LNCaP clone FGC (cell line): ENCODE results near the gene RADIL.

Experiments
- DNase-seq: peaks from one replicate; pipeline ENCODE4 v3.0.0-alpha.2; 2011; ENCODE audit warnings: low read depth
- H3K4me3 ChIP-seq: 2 replicates; pipeline ENCODE4 v1.5.1; 2011; ENCODE audit warnings: mild to moderate bottlenecking, low read depth, low read length, control low read depth
- TF ChIP-seq, protein P1 (sequence below): IDR thresholded peaks from 2 replicates; pipeline ENCODE4 v1.5.1; 2012; ENCODE audit warnings: mild to moderate bottlenecking; ENCODE audit not compliant: control insufficient read depth, insufficient read depth; ENCODE audit errors: extremely low read depth

The RADIL gene

DNA sequence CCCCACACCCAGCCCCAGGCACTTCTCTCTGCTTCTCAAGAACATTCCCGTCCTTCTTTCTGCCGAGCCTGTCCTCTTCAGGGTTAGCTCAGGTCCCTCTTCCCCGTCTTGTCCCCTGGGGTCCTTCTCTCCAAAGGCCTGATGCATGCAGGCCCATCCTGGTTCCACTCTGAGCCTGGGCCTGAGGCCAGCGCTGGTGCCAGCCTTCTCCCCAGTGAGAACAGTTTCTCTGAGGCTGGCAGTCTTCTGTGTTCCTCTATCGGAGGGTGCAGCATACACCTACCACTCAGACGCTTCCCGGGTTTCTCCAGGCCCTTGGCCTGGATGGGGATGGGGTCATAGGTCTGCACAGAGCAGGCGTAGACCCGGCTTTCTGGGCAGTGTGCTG is 93.4 kb downstream of the RADIL start:
- TF ChIP-seq, protein P1, sequence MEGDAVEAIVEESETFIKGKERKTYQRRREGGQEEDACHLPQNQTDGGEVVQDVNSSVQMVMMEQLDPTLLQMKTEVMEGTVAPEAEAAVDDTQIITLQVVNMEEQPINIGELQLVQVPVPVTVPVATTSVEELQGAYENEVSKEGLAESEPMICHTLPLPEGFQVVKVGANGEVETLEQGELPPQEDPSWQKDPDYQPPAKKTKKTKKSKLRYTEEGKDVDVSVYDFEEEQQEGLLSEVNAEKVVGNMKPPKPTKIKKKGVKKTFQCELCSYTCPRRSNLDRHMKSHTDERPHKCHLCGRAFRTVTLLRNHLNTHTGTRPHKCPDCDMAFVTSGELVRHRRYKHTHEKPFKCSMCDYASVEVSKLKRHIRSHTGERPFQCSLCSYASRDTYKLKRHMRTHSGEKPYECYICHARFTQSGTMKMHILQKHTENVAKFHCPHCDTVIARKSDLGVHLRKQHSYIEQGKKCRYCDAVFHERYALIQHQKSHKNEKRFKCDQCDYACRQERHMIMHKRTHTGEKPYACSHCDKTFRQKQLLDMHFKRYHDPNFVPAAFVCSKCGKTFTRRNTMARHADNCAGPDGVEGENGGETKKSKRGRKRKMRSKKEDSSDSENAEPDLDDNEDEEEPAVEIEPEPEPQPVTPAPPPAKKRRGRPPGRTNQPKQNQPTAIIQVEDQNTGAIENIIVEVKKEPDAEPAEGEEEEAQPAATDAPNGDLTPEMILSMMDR, result no peak
- DNase-seq, result no peak
- H3K4me3 ChIP-seq, result no peak overlapping the region

DNA sequence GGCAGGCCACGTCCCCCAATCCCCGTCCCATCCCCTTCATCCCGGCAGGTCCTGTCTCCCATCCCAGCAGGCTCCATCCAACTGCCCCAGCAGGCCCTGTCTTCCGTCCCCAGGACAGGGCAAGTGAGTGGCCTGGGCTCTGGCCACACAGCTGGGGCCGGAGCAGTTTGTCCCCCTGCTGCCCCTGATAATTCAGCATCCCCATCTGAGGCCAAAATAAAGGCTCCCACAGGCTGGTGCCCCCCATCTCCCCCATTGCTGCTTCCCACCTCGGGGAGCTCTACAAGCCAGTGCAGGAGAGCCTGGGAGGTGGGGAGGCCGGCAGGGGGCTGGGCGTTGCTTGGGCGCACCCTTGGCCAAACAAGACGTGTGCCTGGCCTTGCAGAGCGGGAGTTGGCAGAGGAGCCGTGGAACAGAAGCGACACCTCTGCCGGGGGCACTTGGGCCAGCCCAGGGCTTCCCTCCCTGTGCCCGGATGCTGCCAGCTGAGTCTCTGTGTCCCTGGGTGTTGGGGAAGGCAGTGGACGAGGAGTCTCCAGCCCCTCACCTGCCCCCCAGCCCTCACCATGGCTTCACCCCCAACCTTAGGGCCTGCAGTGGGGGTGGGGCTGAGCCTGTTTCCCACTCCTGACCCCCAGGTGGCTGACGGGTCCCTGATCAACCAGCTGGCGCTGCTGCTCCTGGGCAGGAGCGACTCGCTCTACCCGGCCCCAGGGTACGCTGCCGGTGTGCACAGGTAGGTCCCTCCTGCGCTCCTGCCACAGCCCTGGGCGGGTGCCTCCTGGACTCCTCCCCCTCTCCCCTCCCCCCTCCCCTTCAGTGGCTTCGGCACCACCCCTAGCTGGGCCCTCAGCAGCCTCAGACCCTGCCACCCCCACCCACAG is 94.1 kb downstream of the RADIL start:
- H3K4me3 ChIP-seq, result no peak overlapping the region
- no peak for DNase-seq
- TF ChIP-seq, protein P1, result no peak

DNA sequence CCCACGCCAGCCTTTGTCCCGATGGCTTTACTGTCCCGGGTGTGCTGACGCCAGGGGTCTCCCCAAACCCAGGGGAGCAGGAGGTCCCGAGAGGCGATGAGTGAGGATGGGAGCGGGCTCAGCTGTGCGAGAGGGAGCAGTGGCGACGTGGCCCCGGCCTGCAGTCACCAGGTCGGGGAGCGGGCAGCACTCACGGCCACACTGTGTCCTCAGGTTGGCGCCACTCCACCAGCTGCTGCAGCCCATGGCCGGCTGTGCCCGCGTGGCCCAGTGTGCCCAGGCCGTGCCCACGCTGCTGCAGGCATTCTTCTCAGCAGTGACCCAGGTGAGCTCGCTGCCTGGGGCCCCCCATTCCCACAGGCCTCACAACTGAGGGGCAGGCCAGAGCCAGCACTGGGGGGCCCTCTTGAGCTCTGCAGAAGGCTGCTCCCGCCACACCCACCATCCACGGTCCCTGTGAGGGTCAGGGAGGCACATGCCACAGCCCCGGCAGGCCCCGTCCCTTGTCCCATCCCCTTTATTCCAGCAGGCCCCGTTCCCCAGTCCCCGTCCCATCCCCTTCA is 94.8 kb downstream of the RADIL start:
- TF ChIP-seq, protein P1, result no peak

DNA sequence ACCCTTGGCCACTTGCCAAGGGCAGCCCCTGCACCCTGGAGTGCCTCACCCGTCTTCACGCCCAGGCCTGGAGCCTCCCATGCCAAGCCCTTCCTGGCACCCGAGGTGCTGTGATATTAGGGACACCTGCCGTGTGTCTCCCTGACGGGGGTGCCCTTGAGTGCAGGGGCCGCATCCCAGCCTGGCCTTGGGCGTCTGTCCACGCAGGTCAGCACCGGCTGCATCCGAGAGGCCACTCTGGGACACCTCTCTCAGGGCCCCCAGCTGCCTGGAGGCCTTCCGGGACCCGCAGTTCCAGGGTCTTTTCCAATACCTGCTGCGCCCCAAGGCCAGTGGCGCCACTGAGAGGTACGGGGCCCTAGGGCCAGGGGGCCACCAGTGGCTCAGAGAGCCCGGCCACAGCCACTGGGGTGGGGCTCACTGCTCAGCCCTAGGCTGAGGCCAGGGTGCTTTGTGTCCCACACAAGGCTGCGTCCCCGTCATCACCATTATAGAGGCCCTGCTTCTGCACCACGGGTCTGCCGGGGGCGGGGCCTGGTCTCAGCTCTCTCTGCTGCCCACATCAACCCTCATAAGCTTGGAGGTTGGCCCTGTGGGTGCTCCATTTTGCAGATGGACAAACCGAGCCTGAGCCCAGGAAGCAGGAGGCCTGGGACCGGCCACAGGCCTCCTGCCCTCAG is 95.4 kb downstream of the RADIL start:
- DNase-seq, result no peak
- H3K4me3 ChIP-seq, result no peak overlapping the region
- TF ChIP-seq, protein P1, result no peak

More for the DNA sequence above, 94.8 kb downstream of the RADIL start:
- H3K4me3 ChIP-seq, result no peak overlapping the region
- no peak for DNase-seq

DNA sequence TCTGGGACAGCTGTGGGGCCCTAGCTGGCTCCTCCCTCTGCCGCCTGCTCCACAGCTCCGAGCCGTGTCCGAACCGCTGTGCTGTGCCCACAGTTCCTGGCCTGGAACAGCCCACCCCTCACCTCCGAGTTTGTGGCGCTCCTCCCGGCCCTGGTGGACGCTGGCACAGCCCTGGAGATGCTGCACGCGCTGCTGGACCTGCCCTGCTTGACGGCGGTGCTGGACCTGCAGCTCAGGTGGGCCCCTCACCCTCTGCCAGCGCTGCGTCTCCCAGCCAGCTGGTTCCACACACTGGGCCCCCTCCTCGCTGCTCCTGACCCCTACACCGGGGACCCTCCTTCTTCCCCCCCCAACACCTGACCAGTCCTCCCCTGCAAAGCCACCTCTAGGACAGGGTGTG is 96.0 kb downstream of the RADIL start:
- DNase-seq, result no peak
- TF ChIP-seq, protein P1, result no peak
- H3K4me3 ChIP-seq, result no peak overlapping the region

DNA sequence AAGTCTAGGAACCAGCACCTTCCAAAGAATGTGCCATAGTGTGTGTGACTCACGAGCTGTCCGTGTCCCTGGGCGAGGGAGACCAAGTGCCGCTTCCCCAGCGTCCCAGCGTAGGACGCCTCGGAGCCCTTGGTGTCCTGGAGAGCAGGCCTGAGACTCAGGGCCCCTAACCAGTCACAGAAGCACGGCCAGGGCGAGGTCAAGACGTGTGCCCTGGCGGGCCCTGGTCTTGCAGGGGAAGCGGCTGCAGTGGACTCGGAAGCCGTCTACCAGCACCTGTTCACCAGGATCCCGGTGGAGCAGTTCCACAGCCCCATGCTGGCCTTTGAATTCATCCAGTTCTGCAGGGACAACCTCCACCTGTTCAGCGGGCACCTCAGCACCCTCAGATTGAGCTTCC is 97.5 kb downstream of the RADIL start:
- H3K4me3 ChIP-seq, result no peak overlapping the region
- TF ChIP-seq, protein P1, result no peak
- DNase-seq, result no peak
